ENCODE results near the gene BSDC1.

DNA sequence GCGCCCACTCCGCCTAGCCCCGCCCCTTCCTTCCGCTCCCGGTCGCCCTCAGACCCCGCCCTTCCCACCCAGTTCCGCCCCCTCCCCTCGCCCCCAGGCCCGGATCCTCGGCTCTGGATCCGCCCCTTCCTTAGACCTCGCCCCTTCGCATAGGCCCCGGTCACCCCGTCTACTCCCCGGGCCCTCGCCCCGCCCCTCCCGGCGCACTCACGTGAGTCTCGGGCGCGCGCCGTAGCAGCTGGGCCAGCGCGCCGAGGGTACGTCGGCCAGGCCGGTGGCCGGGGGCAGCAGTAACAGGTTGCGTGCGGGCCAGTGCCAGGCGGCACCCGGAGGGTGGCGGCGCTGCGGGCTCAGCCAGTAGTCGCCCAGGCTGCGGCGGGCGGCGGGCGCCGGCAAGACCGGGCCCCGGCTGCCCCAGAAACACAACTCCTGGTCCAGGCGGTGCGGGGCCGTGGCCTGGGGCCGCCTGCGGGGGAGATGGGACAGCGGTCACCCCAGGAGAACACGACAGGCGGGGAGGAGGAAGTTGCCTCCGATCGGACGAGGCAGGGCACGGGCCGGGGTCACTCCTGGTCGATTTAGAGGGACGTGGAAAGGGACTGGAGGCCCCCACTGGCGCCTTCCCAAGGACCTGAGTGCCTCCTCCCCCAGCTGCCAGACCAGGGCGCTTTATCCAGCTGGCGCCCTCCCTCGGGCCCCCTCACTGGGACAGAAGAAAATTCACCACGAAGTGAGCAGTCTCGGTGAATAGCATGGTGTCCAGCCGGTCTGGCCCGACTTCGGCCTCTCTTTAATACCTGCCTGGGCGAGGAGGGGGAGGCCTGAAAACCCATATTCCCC lies 42.6 kb downstream of the BSDC1 start:
- TF ChIP-seq, protein P1, sequence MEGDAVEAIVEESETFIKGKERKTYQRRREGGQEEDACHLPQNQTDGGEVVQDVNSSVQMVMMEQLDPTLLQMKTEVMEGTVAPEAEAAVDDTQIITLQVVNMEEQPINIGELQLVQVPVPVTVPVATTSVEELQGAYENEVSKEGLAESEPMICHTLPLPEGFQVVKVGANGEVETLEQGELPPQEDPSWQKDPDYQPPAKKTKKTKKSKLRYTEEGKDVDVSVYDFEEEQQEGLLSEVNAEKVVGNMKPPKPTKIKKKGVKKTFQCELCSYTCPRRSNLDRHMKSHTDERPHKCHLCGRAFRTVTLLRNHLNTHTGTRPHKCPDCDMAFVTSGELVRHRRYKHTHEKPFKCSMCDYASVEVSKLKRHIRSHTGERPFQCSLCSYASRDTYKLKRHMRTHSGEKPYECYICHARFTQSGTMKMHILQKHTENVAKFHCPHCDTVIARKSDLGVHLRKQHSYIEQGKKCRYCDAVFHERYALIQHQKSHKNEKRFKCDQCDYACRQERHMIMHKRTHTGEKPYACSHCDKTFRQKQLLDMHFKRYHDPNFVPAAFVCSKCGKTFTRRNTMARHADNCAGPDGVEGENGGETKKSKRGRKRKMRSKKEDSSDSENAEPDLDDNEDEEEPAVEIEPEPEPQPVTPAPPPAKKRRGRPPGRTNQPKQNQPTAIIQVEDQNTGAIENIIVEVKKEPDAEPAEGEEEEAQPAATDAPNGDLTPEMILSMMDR (IDR thresholded peaks at IDR 0.05; ENCODE audit: insufficient read depth, low read length, poor library complexity, severe bottlenecking), result no peak
- no peak for TF ChIP-seq EZH2phosphoT487 (conservative IDR thresholded peaks at IDR 0.05; ENCODE audit: low read length)

Data from SU-DHL-6 (cell line).